NCI-H510A (cell line): ENCODE results near the gene ADGRB2.

Experiments
- DNase-seq: peaks from one replicate; lab custom pipeline; 2025; lab: John Stamatoyannopoulos, UW

The ADGRB2 gene, protein sequence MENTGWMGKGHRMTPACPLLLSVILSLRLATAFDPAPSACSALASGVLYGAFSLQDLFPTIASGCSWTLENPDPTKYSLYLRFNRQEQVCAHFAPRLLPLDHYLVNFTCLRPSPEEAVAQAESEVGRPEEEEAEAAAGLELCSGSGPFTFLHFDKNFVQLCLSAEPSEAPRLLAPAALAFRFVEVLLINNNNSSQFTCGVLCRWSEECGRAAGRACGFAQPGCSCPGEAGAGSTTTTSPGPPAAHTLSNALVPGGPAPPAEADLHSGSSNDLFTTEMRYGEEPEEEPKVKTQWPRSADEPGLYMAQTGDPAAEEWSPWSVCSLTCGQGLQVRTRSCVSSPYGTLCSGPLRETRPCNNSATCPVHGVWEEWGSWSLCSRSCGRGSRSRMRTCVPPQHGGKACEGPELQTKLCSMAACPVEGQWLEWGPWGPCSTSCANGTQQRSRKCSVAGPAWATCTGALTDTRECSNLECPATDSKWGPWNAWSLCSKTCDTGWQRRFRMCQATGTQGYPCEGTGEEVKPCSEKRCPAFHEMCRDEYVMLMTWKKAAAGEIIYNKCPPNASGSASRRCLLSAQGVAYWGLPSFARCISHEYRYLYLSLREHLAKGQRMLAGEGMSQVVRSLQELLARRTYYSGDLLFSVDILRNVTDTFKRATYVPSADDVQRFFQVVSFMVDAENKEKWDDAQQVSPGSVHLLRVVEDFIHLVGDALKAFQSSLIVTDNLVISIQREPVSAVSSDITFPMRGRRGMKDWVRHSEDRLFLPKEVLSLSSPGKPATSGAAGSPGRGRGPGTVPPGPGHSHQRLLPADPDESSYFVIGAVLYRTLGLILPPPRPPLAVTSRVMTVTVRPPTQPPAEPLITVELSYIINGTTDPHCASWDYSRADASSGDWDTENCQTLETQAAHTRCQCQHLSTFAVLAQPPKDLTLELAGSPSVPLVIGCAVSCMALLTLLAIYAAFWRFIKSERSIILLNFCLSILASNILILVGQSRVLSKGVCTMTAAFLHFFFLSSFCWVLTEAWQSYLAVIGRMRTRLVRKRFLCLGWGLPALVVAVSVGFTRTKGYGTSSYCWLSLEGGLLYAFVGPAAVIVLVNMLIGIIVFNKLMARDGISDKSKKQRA (N-terminal part only)

DNA sequence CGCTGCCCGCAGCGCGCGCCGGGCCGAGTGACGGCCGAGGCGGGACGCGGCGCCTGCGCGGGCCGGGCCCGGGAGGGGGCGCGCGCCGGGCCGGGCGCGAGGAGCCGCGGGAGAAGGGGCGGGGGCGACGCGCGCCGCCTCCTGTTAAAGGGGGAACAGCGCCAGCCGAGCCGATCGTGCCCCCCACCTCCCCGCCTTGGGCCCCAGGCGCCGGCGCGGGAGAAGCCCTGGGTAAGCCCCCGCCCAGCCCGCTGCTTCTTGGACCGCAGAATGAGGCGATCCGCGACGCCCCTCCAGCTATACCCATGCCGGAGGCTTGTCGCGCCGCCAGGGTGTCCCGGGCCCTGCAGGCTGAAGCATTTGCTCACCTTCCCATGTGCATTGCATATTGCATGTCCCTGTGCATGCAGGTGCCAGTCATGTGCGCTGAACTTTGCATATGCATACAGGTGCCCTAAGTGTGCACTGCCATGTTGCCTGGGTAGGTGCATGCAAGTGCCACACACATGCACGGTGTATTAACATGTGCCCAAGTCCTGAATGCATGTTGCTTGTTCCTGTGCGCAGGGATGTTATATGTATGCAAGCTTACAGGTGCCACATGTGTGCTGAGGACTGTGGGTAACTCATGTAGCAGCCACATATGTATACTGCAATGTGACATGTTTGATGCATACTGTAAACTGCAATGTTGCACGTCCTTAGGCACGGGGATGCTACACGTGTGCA lies at the start of gene ADGRB2:
TSS of gene ADGRB2 (minus strand) at position 29 of the 729 bp plus-strand sequence. CDS start 7,119 bp downstream, outside the sequence.
- DNase-seq: no peak

DNA sequence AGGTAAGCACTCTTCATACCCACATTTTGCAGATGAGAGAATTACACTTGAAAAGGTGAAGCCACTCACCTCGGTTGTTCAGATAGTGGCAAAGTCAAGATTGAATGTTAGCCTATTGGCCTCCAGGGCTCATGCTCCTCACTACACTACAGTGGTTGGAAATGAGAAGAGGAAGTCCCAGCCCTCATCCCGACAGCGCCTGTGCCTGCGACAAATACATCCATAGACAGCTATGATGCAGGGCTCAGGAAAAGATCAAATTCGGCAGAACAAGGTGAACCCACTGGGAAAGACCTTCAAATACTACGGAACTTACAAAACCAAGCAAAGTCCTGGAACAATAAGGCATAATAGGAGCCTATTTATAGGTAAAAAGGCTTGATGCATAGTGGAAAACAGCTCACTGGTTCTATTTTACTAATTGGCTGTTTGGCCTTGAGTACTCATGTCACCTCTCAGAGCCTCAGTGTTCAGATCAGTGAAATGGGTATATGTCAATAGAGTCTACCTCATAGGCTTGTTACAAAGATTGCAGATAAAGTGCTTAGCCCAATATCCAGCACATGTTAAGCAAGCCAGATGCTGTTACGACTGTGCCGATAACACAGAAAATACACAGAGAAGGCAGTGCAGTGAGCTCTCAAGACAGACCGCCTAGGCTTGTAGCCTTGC lies 48.2 kb upstream of the ADGRB2 start:
- no peak for DNase-seq

DNA sequence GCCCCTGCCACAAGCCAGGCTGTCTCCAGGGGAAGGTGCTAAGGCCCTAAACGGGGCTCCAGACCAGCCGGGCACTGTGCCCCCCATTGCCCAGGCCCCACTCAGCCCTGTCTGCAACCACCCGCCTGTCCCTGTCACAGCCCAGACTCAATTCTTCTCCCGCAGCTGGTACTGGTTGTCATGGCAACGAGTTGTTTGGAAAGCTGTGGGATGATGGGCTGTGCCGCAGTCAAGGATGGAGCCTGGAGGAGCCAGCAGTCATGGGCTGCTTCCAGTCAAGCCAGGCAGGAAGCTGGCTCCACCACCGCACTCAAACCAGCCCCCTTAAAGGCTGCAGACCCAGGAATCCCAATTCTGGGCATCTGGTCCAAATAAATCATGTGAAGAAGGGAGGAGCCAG lies 47.5 kb upstream of the ADGRB2 start:
- DNase-seq: peak; percentile 55

- DNase-seq: no peak
Measured at GRCh38 chr1:31809698-31810097, 45.6 kb upstream of the ADGRB2 start.

DNA sequence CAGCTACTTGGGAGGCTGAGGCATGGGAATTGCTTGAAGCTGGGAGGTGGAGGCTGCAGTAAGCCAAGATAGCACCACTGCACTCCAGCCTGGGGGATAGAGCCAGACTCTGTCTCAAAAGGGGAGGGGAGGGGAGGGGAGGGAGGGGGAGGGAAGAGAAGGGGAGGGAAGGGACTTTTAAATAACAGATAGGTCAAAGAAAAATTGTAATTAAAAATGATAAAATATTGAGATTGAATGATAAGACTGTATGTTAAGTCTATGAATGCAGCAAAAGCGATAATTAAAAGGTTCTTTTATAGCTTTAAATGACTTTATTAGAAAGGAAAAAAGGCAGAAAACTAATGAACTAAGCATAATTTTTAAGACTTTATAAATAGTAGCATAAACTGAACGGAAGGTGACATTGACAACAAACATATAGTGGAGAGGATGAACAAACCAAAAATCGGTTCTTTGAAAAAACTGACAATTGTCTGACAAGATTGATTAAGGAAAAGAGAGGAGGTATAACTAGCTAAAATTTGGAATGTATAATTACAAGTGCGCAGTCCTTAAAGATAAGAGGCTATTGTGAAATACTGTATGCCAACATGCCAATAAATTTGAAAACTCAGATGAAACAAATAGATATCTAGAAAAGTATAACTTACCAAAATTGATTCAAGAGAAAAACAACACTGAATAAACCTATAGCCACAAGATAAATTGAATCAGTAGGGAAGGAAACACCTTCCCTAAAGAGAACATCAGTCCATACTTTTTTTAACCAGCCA lies 43.3 kb upstream of the ADGRB2 start:
- no peak for DNase-seq

DNA sequence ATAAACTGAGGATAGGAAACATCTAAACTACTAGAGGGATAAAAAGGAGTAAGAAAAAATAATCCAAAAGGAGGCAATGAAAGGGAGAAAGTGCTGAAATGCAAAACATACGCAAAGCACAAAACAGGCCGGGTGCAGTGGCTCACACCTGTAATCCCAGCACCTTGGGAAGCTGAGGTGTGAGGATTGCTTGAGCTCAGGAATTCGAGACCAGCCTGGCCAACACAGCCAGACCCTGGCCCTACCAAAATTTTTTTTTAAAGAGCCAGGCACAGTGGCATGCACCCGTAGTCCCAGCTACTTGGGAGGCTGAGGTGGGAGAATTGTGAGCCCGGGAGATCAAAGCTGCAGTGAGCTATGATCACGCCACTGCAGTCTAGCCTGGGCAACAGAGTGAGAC lies 41.2 kb upstream of the ADGRB2 start:
- no peak for DNase-seq

- DNase-seq: no peak
Measured at GRCh38 chr1:31804098-31804497, 40.0 kb upstream of the ADGRB2 start.

GRCh38 chr1:31803610-31804009 lies 39.5 kb upstream of the ADGRB2 start:
- no peak for DNase-seq

DNA sequence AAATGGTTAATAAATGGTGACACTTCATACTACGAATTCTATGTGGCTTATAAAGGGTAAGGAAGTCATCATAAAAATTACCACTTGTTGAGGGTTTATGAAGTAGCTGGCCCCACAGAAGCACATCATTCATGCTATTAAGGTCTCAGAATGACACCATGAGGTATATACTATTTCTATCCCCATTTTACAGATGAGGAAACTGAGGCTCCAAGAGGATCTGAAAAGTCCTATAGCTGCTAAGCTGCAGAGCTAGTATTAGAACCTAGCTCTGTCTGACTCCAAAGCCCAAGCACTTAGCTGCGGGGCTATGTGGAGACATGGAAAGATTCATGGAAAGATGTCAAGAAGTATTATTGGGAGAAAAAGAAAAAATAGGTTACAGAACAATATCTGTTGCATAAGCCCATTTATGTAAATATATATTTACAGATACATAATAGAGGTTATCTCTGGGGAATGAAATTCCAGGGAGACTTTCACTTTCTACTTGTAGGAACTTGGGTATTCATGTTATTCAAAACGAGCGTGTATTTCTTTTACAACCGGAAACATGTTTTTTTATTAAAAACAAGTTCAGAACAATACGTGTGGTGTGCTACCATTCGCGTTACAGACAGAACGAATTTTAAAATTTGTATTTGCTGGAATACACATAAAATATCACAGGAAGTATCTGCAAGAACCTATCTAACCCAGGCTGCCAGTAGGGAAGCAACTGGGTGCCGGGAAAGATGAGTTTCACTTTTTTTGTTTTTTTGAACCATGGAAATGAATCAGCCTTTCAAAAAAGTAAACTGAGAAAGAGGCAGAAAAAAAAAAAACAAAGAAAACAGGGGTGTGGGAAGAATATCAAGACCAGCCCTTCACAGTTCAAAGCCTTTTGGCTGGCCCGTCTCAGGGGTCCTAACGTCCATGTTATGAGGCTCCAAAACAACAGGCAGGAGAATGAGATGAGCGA lies 38.3 kb upstream of the ADGRB2 start:
- DNase-seq: no peak

DNA sequence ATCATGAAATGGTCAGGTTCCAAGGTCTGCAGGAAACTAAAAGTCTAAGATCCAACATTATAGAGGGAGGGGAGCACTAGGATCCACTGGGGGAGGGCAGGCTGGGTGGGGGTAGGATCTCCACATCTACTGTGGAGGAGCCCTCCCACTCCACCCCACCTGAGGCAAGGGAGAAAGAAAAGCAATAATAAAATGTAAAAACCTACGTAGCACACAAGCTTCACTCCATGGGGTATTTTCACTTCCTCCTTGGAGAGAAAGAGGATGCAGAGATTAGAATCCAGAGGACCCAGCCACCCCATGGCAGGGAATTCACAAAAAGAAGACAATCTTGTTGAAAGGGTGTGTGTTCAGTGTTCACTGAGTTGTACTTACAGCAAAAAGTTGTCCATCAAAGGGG lies 37.3 kb upstream of the ADGRB2 start:
- no peak for DNase-seq

- no peak for DNase-seq
Measured at GRCh38 chr1:31800674-31800967, 36.5 kb upstream of the ADGRB2 start.

- no peak for DNase-seq
Measured at GRCh38 chr1:31799895-31800673, 35.9 kb upstream of the ADGRB2 start.

GRCh38 chr1:31799196-31799894 lies 35.2 kb upstream of the ADGRB2 start:
- DNase-seq: no peak

GRCh38 chr1:31798433-31799195 lies 34.5 kb upstream of the ADGRB2 start:
- DNase-seq: no peak

GRCh38 chr1:31798086-31798432 lies 33.9 kb upstream of the ADGRB2 start:
- DNase-seq: no peak

DNA sequence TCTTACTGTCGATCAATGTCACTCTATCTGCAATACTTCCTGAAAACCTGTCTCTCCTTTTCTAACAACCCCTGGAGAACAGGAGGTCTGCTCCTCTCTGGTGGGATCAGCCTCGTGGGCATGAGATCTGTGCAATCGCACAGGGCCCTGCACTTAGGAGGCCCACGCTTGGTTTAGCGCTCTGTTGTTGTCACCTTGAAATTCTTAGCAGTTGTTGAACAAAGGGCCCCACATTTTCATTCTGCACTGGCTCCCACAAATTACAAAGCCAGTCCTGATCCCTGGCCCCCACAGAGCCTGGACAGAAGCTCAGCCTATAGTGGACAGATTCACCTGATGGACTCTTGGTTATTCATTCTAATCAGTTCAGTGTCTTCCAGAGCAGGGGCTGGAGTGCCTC lies 33.1 kb upstream of the ADGRB2 start:
- DNase-seq: no peak

- no peak for DNase-seq
Measured at GRCh38 chr1:31796707-31797106, 32.6 kb upstream of the ADGRB2 start.
